ENCODE data around the gene WDR36. TPM values are rescaled to one million over a fixed set of nuclear protein-coding genes. Genes with fewer than 3 reads are reported as not detected.
A peak's percentile ranks its signal among the peaks of the same experiment; 100 is the strongest.

WDR36 gene
- polyA plus RNA-seq, 1 of the 3 experiments (the other 2 are of a cell fraction) = 6.7 TPM

GRCh38 chr5:111153945-111154344, 61.8 kb downstream of the WDR36 start:
- Histone ChIP-seq H3K4me3 (ENCODE audit: low read depth in 2 of 2, low read length in 1 of 2) (no peak overlapping the region), H3K9ac (no peak overlapping the region), H4K20me1 (ENCODE audit: insufficient read depth) (no peaks in the 10 kb centered on the region), H3F3A (replicated peaks; ENCODE audit: insufficient read depth) (no peaks in the 10 kb centered on the region), H3K36me3 (replicated peaks in 1 of 2; ENCODE audit: control insufficient read depth in 1 of 2, insufficient read depth in 2 of 2, low read length in 1 of 2) (no peaks in the 10 kb centered on the region), H3K79me2 (ENCODE audit: insufficient read depth) (no peaks in the 10 kb centered on the region), H3K4me1 (ENCODE audit: control insufficient read depth in 1 of 2, insufficient read depth in 2 of 2, low read depth in 1 of 2, low read length in 1 of 2) (no peaks in the 10 kb centered on the region; a peak in 1 of 4 replicates), H3K27me3 (ENCODE audit: insufficient read depth) (no peaks in the 10 kb centered on the region), H3K27ac (ENCODE audit: low read depth in 2 of 2, low read length in 1 of 2) (no peak overlapping the region), H3K9me3 (no peaks in the 10 kb centered on the region), H3K4me2 (no peak overlapping the region), H2AFZ (ENCODE audit: low read depth) (no peak overlapping the region), H3K9me2 (no peaks in the 10 kb centered on the region)
- ChIA-PET POLR2A (no interaction called here), CTCF (no interaction called here)
- DNase-seq = no peak
- WGBS (ENCODE audit: low lambda C conversion rate) = 71% methylated on average over 3 of the region's 3 CpGs
- no peak for TF ChIP-seq CHD2 (IDR thresholded peaks at IDR 0.05; ENCODE audit: low read length, partially characterized antibody)
- no peak for TF ChIP-seq REST (IDR thresholded peaks at IDR 0.05; ENCODE audit: low read depth, low read length)
- no peak for TF ChIP-seq TAF1 (IDR thresholded peaks at IDR 0.05; ENCODE audit: borderline replicate concordance, low read depth, low read length)
- no peak for TF ChIP-seq CTCF (IDR thresholded peaks at IDR 0.05)
- no peak for TF ChIP-seq SMC3 (IDR thresholded peaks at IDR 0.05; ENCODE audit: low read depth, low read length)

- ChIA-PET POLR2A (no interaction called here), CTCF (interaction anchor here (0.6 to 5.0 kb wide), 22 partner anchors 9 to 599 kb away, joined by 3 to 35 read pairs (median 4); partner anchors contain the start of gene STARD4)
- Histone ChIP-seq H3F3A (replicated peaks; ENCODE audit: insufficient read depth) (no peaks in the 10 kb centered on the region), H3K27ac (ENCODE audit: low read depth in 2 of 2, low read length in 1 of 2) (no peak overlapping the region), H3K4me3 (ENCODE audit: low read depth in 2 of 2, low read length in 1 of 2) (no peak overlapping the region), H3K9ac (no peak overlapping the region), H3K4me2 (no peak overlapping the region), H4K20me1 (ENCODE audit: insufficient read depth) (no peaks in the 10 kb centered on the region), H2AFZ (ENCODE audit: low read depth) (peak overlapping the region; percentile 60), H3K36me3 (replicated peaks in 1 of 2; ENCODE audit: control insufficient read depth in 1 of 2, insufficient read depth in 2 of 2, low read length in 1 of 2) (no peaks in the 10 kb centered on the region), H3K9me3 (no peaks in the 10 kb centered on the region), H3K79me2 (ENCODE audit: insufficient read depth) (no peaks in the 10 kb centered on the region), H3K9me2 (no peaks in the 10 kb centered on the region), H3K4me1 (ENCODE audit: control insufficient read depth in 1 of 2, insufficient read depth in 2 of 2, low read depth in 1 of 2, low read length in 1 of 2) (no peaks in the 10 kb centered on the region; a peak in 1 of 4 replicates), H3K27me3 (ENCODE audit: insufficient read depth) (no peaks in the 10 kb centered on the region)
- WGBS (ENCODE audit: low lambda C conversion rate) = 14% methylated on average over 9 of the region's 9 CpGs
- DNase-seq = peak; percentile 54
- TF ChIP-seq IRF3 (IDR thresholded peaks at IDR 0.05; ENCODE audit: low read depth, low read length) = no peak
- TF ChIP-seq SMC3 (IDR thresholded peaks at IDR 0.05; ENCODE audit: low read depth, low read length) = peak; percentile 96
- TF ChIP-seq FOXM1 (IDR thresholded peaks at IDR 0.05; ENCODE audit: low read depth) = no peak
- no peak for TF ChIP-seq JUND (IDR thresholded peaks at IDR 0.05)
- TF ChIP-seq, protein P1, sequence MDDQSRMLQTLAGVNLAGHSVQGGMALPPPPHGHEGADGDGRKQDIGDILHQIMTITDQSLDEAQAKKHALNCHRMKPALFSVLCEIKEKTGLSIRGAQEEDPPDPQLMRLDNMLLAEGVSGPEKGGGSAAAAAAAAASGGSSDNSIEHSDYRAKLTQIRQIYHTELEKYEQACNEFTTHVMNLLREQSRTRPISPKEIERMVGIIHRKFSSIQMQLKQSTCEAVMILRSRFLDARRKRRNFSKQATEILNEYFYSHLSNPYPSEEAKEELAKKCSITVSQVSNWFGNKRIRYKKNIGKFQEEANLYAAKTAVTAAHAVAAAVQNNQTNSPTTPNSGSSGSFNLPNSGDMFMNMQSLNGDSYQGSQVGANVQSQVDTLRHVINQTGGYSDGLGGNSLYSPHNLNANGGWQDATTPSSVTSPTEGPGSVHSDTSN (IDR thresholded peaks at IDR 0.05) = no peak
- TF ChIP-seq FOSL2 (IDR thresholded peaks at IDR 0.05; ENCODE audit: borderline replicate concordance, low read depth) = no peak
- TF ChIP-seq REST (IDR thresholded peaks at IDR 0.05; ENCODE audit: low read depth, low read length) = no peak
- TF ChIP-seq RAD21 (IDR thresholded peaks at IDR 0.05; ENCODE audit: low read length) = peak; percentile 99
- TF ChIP-seq YY1 (IDR thresholded peaks at IDR 0.05; ENCODE audit: low read depth) = no peak
- TF ChIP-seq ELF1 (IDR thresholded peaks at IDR 0.05) = no peak
- TF ChIP-seq FOXJ3 (CRISPR knock-in tag; IDR thresholded peaks at IDR 0.05) = no peak
These were observed 66.1 kb downstream of the WDR36 start for GRCh38 chr5:111158105-111158744.

Measured in SK-N-SH (cell line).